Lung microvascular endothelial cell (primary cell): ENCODE measurements around the gene THBS3. TPM values are rescaled to one million over a fixed set of nuclear protein-coding genes. Genes with fewer than 3 reads are reported as not detected.
A peak's percentile ranks its signal among the peaks of the same experiment; 100 is the strongest.
"Not testable (repeated sequence)": the region's sequence is repeated elsewhere in the genome, so short reads cannot be mapped to it uniquely, and the experiment has no call there.

Experiments
- DNase-seq, 2 donors: peaks; one replicate each; pipeline versions ENCODE4 v3.0.0 to v3.0.0-alpha.2; 2010; ENCODE audit warnings: low read depth in 2 of 2
- total RNA-seq: library from RNA; depleted of rRNA; stranded (reverse); fragments of >200 nt; gene quantifications from 2 replicates; pipeline ENCODE4 v1.2.1, GENCODE V29; 2014

The THBS3 gene
- total RNA-seq, 1 donor from 2014 or later = 7.9 TPM

- peak; percentile 88 to 96 for DNase-seq
These were observed 1.0 kb upstream of the THBS3 start, which contains the start of gene MTX1 for GRCh38 chr1:155208541-155209311. Gene MTX1, plus strand, starts transcription at chr1:155208695. Its CDS starts 110 bp downstream, at chr1:155208805.

GRCh38 chr1:155206891-155207805, 549 bp downstream of the THBS3 start:
- DNase-seq = peak; percentile 80 to 90

- no peak for DNase-seq
These were observed 1.6 kb downstream of the THBS3 start for GRCh38 chr1:155205969-155206593.

- no peak for DNase-seq
These were observed 2.7 kb downstream of the THBS3 start for GRCh38 chr1:155205035-155205434.

- no peak for DNase-seq
These were observed 4.8 kb downstream of the THBS3 start for GRCh38 chr1:155202731-155203515.

GRCh38 chr1:155202198-155202597, 5.5 kb downstream of the THBS3 start:
- no peak for DNase-seq

GRCh38 chr1:155200920-155201319, 6.8 kb downstream of the THBS3 start:
- DNase-seq = no peak

GRCh38 chr1:155199792-155200191, 7.9 kb downstream of the THBS3 start:
- no peak for DNase-seq

- no peak for DNase-seq
These were observed 9.2 kb downstream of the THBS3 start for GRCh38 chr1:155198547-155198906.

- no peak for DNase-seq
These were observed 9.7 kb downstream of the THBS3 start for GRCh38 chr1:155197901-155198546.

GRCh38 chr1:155196893-155197638, 10.6 kb downstream of the THBS3 start:
- no peak for DNase-seq

GRCh38 chr1:155196103-155196892, 11.4 kb downstream of the THBS3 start:
- DNase-seq = no peak

GRCh38 chr1:155195201-155196102, 12.2 kb downstream of the THBS3 start:
- peak in 1 of 2 donors; percentile 17 for DNase-seq

GRCh38 chr1:155193991-155194240, 13.8 kb downstream of the THBS3 start:
- DNase-seq = not testable (repeated sequence)

- DNase-seq = peak; percentile 87 to 89
These were observed 14.3 kb downstream of the THBS3 start for GRCh38 chr1:155193275-155193990.

GRCh38 chr1:155192346-155193274, 15.1 kb downstream of the THBS3 start:
- DNase-seq = no peak

- DNase-seq = no peak
These were observed 15.8 kb downstream of the THBS3 start for GRCh38 chr1:155191904-155192303.
